A549 (cell line): ENCODE results near the gene SLC45A1. TPM values are rescaled to one million over a fixed set of nuclear protein-coding genes. Genes with fewer than 3 reads are reported as not detected.

Source experiments
- ATAC-seq, 2 experiments: fragments of 200-7000 bp in 1 of 2; fragments of >200 bp in 1 of 2; cut with Nextera tagmentation in 1 of 2; cut with Tn5 transposase in 1 of 2; 3 replicates each; pipeline versions ENCODE4 v1.8.0 to v1.9.1; 2018 to 2020; ENCODE audit warnings: mild to moderate bottlenecking in 1 of 2, moderate library complexity in 1 of 2
- CTCF ChIA-PET: fragments of 300-600 bp; sonication (Branson Sonifier 250); formaldehyde crosslinking; extraction: SDS; loops from one replicate; lab custom pipeline; 2021; ENCODE audit warnings: antibody characterized with exemption, inconsistent platforms; lab: Yijun Ruan, JAX
- POLR2A ChIA-PET: fragments of 350-600 bp; formaldehyde crosslinking; extraction: SDS; loops from one replicate; lab custom pipeline; 2021; ENCODE audit warnings: antibody characterized with exemption, inconsistent platforms; lab: Yijun Ruan, JAX
- DNase-seq, 2 experiments: peaks; one replicate each; pipeline versions ENCODE4 v3.0.0 to v3.0.0-alpha.2; 2011 to 2016; ENCODE audit warnings: low read depth in 1 of 2, low spot score in 1 of 2
- FAIRE-seq: peaks from 2 replicates; lab custom pipeline; 2011; peaks lifted over from hg19 to GRCh38; lab: Jason Lieb, UNC
- H3K27ac ChIP-seq, 2 experiments: fragments of >200 bp; sonication (Bioruptor Twin); formaldehyde crosslinking; 3 replicates each; pipeline ENCODE4 v1.5.1; 2016 to 2017
- H3K4me1 ChIP-seq: fragments of >200 bp; sonication (Bioruptor Twin); formaldehyde crosslinking; 3 replicates; pipeline ENCODE4 v1.6.1; 2016
- H3K4me2 ChIP-seq: fragments of >200 bp; sonication (Bioruptor Twin); formaldehyde crosslinking; 3 replicates; pipeline ENCODE4 v1.6.1; 2016
- H3K4me3 ChIP-seq: fragments of >200 bp; sonication (Bioruptor Twin); formaldehyde crosslinking; 3 replicates; pipeline ENCODE4 v1.5.1; 2016
- H3K9me3 ChIP-seq: fragments of >200 bp; sonication (Bioruptor Twin); formaldehyde crosslinking; 3 replicates; pipeline ENCODE4 v1.6.1; 2016
- BHLHE40 ChIP-seq: IDR thresholded peaks from 2 replicates; pipeline ENCODE4 v1.6.1; 2012; ENCODE audit warnings: low read depth, low read length, inconsistent platforms
- CBX2 ChIP-seq: fragments of 200-600 bp; sonication (generic); IDR thresholded peaks from 2 replicates; pipeline ENCODE4 v1.6.1; 2016; ENCODE audit warnings: low read depth, mild to moderate bottlenecking, borderline replicate concordance
- CEBPB ChIP-seq, 2 experiments: fragments of >200 bp in 1 of 2; sonication (Bioruptor Twin) in 1 of 2; formaldehyde crosslinking in 1 of 2; IDR thresholded peaks; 2 replicates each; pipeline ENCODE4 v1.6.1; 2012 to 2016
- CHD2 ChIP-seq: fragments of 150-350 bp; IDR thresholded peaks from 2 replicates; pipeline ENCODE4 v1.6.1; 2014; ENCODE audit warnings: low read length; ENCODE audit not compliant: partially characterized antibody
- EHMT2 ChIP-seq: fragments of 200-600 bp; sonication (generic); IDR thresholded peaks from 2 replicates; pipeline ENCODE4 v1.6.1; 2016; ENCODE audit warnings: antibody characterized with exemption, low read depth, mild to moderate bottlenecking, moderate library complexity
- ESRRA ChIP-seq: fragments of 150-350 bp; IDR thresholded peaks from 2 replicates; pipeline ENCODE4 v1.6.1; 2014; ENCODE audit warnings: mild to moderate bottlenecking, low read length, borderline replicate concordance
- FOSB ChIP-seq: fragments of 250-450 bp; sonication (Bioruptor Pico); IDR thresholded peaks from 2 replicates; pipeline ENCODE4 v1.5.0; 2020; ENCODE audit warnings: mild to moderate bottlenecking, moderate library complexity
- HDAC2 ChIP-seq: fragments of 200-600 bp; sonication (generic); IDR thresholded peaks from 2 replicates; pipeline ENCODE4 v1.6.1; 2016
- HOXB5 ChIP-seq: fragments of 250-450 bp; sonication (Bioruptor Pico); IDR thresholded peaks from 2 replicates; pipeline ENCODE4 v1.5.0; 2020; ENCODE audit warnings: mild to moderate bottlenecking, moderate library complexity
- JUN ChIP-seq, 2 experiments: fragments of >200 bp; sonication (Bioruptor Twin); formaldehyde crosslinking; IDR thresholded peaks; 2 replicates in 1 of 2; 3 replicates in 1 of 2; pipeline ENCODE4 v1.6.1; 2016 to 2017
- KDM1A ChIP-seq: fragments of 200-600 bp; sonication (generic); IDR thresholded peaks from 2 replicates; pipeline ENCODE4 v1.6.1; 2016; ENCODE audit warnings: low read depth, mild to moderate bottlenecking
- NR3C1 ChIP-seq: fragments of >200 bp; sonication (Bioruptor Twin); formaldehyde crosslinking; IDR thresholded peaks from 3 replicates; pipeline ENCODE4 v1.6.1; 2017
- PHF8 ChIP-seq: fragments of 200-600 bp; sonication (generic); IDR thresholded peaks from 2 replicates; pipeline ENCODE4 v1.6.1; 2016; ENCODE audit warnings: low read depth, mild to moderate bottlenecking, antibody characterized with exemption, moderate library complexity, borderline replicate concordance
- POLR2AphosphoS2 ChIP-seq: conservative IDR thresholded peaks from 2 replicates; pipeline ENCODE4 v1.6.1; 2012; ENCODE audit warnings: low read length, improper control_type of control experiment, inconsistent platforms
- RARB ChIP-seq: fragments of 250-450 bp; sonication (Bioruptor Pico); IDR thresholded peaks from 2 replicates; pipeline ENCODE4 v1.8.0; 2021; ENCODE audit warnings: mild to moderate bottlenecking, moderate library complexity
- RCOR1 ChIP-seq: fragments of 150-350 bp; IDR thresholded peaks from 2 replicates; pipeline ENCODE4 v1.6.1; 2014; ENCODE audit warnings: antibody characterized with exemption, low read length, low read depth
- RFX5 ChIP-seq: fragments of 450-650 bp; IDR thresholded peaks from 2 replicates; pipeline ENCODE4 v1.7.1; 2014; ENCODE audit warnings: antibody characterized with exemption, mild to moderate bottlenecking, moderate library complexity
- RNF2 ChIP-seq: fragments of 200-600 bp; sonication (generic); IDR thresholded peaks from 2 replicates; pipeline ENCODE4 v1.6.1; 2016; ENCODE audit warnings: low read depth, mild to moderate bottlenecking, antibody characterized with exemption, moderate library complexity, borderline replicate concordance
- TFCP2L1 ChIP-seq: fragments of 250-450 bp; sonication (Bioruptor Pico); IDR thresholded peaks from 2 replicates; pipeline ENCODE4 v1.5.0; 2021; ENCODE audit warnings: mild to moderate bottlenecking
- ZFP36 ChIP-seq: fragments of 450-650 bp; IDR thresholded peaks from 2 replicates; pipeline ENCODE4 v1.6.1; 2014; ENCODE audit warnings: borderline replicate concordance; ENCODE audit not compliant: partially characterized antibody
- ZNF302 ChIP-seq: fragments of 250-450 bp; sonication (Bioruptor Pico); IDR thresholded peaks from 2 replicates; pipeline ENCODE4 v1.9.0; 2021; ENCODE audit warnings: inconsistent platforms, mild to moderate bottlenecking, moderate library complexity
- WGBS: methylation state at CpG from one replicate; pipeline ENCODE4 v1.1.6; 2017; ENCODE audit errors: missing lambda C conversion rate; 5-methylcytosine and 5-hydroxymethylcytosine counted together
- polyA plus RNA-seq, 4 experiments: library from polyadenylated mRNA; depleted of rRNA in 3 of 4; stranded (reverse); fragments of >200 nt; fragmentation: RNase III in 1 of 4; extraction: RNeasy Plus Mini Kit Qiagen cat#74134 plus additional on column Dnase treatment in 1 of 4; gene quantifications; 2 replicates in 3 of 4; 3 replicates in 1 of 4; pipeline ENCODE4 v1.2.3, GENCODE V29; 2011 to 2017
- TF ChIP-seq, protein P1 (sequence below): fragments of >200 bp; sonication (Bioruptor Twin); formaldehyde crosslinking; IDR thresholded peaks from 3 replicates; pipeline ENCODE4 v1.5.1; 2016
- TF ChIP-seq, protein P2 (sequence below): fragments of 450-650 bp; IDR thresholded peaks from 2 replicates; pipeline ENCODE4 v1.6.1; 2014; ENCODE audit warnings: antibody characterized with exemption
- TF ChIP-seq, protein P3 (sequence below): fragments of 200-600 bp; sonication (generic); IDR thresholded peaks from 2 replicates; pipeline ENCODE4 v1.6.1; 2016; ENCODE audit warnings: antibody characterized with exemption, mild to moderate bottlenecking, moderate library complexity

Gene SLC45A1
- polyA plus RNA-seq, 2 of the 4 experiments (the other 2 are of a cell fraction): 1.6 to 1.8 TPM

DNA sequence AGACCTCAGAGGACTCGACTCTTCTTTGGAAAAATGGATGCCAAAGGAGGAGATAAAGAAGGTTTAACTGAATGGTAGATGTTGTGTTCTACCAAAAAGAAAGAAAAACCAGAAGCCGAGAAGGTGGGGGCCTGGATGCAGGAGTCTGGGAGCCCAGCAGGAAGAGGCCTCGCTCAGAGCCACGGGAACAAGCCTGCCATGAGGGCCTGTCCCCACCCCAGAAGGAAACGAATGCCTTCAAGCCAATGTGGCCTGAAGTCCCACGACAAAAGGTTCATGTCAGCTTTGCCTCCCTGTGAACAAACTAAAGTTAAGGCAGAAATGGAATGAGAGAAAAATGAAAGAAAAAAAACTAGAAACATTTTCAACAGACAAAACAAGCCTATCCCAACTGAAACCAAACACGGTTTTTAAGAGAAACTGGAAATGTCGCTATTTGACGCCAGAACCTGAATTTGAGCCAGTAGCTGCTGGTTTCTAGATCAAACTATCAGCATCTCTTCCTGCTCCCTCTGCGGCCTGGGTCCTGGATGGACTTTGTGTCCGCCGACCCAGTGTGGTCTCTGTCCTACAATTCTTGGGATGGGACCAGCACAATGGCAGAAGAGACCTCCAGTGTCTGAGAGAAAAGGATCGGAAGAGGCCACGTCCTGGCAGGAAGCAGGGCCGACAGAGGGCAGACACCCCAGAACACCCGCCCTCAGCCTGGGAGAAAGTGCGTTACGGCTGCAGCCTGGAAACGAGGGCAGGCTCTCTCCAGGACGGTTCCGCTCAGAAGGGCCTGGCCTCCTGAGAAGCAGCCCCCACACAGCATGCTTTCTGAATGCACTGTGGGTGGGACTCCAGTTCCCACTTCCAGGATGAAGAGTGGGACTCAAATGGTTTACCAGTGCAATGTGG is 35.2 kb downstream of the SLC45A1 start:
- H3K27ac ChIP-seq: no peak overlapping the region
- POLR2A ChIA-PET: no interaction called here
- H3K4me3 ChIP-seq: no peak overlapping the region
- H3K4me2 ChIP-seq: no peak overlapping the region
- peaks cover 9% of the 10 kb centered on the region; the same call in 2 of the 3 replicates for H3K4me1 ChIP-seq
- DNase-seq (no peak), ATAC-seq (no peak), FAIRE-seq (no peak)
- 89% methylated on average over 21 of the region's 21 CpGs for WGBS
- TF ChIP-seq RCOR1 (no peak), CHD2 (no peak), RARB (no peak), NR3C1 (no peak), EHMT2 (no peak)
- TF ChIP-seq, protein P1, sequence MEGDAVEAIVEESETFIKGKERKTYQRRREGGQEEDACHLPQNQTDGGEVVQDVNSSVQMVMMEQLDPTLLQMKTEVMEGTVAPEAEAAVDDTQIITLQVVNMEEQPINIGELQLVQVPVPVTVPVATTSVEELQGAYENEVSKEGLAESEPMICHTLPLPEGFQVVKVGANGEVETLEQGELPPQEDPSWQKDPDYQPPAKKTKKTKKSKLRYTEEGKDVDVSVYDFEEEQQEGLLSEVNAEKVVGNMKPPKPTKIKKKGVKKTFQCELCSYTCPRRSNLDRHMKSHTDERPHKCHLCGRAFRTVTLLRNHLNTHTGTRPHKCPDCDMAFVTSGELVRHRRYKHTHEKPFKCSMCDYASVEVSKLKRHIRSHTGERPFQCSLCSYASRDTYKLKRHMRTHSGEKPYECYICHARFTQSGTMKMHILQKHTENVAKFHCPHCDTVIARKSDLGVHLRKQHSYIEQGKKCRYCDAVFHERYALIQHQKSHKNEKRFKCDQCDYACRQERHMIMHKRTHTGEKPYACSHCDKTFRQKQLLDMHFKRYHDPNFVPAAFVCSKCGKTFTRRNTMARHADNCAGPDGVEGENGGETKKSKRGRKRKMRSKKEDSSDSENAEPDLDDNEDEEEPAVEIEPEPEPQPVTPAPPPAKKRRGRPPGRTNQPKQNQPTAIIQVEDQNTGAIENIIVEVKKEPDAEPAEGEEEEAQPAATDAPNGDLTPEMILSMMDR: no peak
- TF ChIP-seq, protein P2, sequence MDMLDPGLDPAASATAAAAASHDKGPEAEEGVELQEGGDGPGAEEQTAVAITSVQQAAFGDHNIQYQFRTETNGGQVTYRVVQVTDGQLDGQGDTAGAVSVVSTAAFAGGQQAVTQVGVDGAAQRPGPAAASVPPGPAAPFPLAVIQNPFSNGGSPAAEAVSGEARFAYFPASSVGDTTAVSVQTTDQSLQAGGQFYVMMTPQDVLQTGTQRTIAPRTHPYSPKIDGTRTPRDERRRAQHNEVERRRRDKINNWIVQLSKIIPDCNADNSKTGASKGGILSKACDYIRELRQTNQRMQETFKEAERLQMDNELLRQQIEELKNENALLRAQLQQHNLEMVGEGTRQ: no peak
- no peaks in the 10 kb centered on the region for H3K9me3 ChIP-seq
- CTCF ChIA-PET: interaction anchor here (0.7 to 7.8 kb wide), 7 partner anchors 11 to 371 kb away, joined by 3 to 75 read pairs (median 11); no protein-coding TSS in a partner anchor

DNA sequence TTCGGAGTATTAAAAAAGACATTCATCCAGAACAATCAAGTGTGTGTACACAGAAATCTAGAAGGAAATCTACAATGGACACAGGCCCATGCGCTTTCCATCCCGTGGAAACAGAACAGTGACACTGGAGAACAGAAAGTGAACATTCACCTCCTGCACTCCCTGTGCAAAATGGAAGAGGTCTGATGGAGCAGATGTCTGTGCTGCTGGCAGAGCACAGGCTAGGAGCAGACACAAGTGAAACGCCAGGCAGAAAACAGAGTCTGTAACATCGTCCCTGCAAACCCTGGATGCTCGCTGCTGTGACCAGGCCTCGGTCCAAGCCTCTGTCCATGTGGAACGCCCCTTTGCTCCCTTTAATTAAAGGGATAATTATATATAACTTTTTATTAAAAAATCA is 36.1 kb downstream of the SLC45A1 start:
- no peak overlapping the region for H3K4me2 ChIP-seq
- no peak for FAIRE-seq
- no peaks in the 10 kb centered on the region for H3K9me3 ChIP-seq
- no peak for TF ChIP-seq POLR2AphosphoS2
- TF ChIP-seq PHF8: no peak
- TF ChIP-seq HOXB5 (CRISPR knock-in tag): no peak
- no peak for TF ChIP-seq FOSB (CRISPR knock-in tag)
- no peak for TF ChIP-seq CBX2
- no peak for TF ChIP-seq ESRRA
- TF ChIP-seq KDM1A: no peak
- no peak for TF ChIP-seq TFCP2L1
- no peak for TF ChIP-seq RFX5
- TF ChIP-seq ZNF302 (CRISPR knock-in tag): no peak
- H3K27ac ChIP-seq: no peak overlapping the region
- DNase-seq: no peak
- no peak overlapping the region for H3K4me3 ChIP-seq
- WGBS: 88% methylated on average over 8 of the region's 8 CpGs
- ATAC-seq: no peak
- ChIA-PET CTCF (interaction anchor here (1.2 kb wide), 1 partner anchor 20 kb away, joined by 3 read pairs; no protein-coding TSS in a partner anchor), POLR2A (no interaction called here)
- H3K4me1 ChIP-seq: no peaks in the 10 kb centered on the region; the same call in 2 of the 3 replicates

DNA sequence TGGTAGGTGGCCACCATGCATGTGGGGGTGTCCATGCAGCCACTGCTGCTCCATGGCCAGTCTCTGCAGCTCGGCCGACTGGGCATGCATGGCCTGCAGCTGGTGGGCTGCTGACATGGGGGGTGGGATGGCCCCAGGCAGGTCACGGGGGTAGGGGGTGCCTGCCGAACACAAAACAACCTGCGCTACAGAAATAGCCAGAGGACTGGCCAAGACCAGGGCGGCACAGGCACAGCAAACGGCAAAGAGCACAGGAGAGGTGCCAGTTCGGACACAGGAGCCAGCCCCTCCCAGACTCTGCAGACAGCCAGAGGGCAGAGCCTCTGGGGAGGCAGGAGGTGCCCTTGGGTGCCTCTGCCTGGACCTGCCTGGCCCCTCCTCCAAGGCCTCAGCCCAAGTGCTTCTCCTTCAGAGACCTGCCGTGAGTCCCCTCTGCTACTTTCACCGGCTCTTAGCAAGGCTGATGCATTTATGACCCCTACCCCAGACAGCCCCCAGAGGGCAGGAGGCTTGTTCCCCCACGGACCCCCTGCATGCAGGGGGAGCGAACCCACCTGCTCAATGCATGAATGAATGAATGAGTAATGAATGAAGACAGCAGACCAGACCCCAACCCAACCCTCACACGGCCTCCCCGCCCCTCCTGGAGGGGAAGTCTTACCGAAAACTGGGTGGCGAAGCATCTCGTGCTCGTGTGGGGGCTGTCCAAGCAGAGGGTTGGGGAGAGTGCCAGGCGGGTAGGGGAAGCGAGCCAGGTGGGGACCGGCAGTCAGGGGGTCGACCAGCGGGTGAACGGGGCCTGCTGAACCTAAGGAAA is 37.7 kb downstream of the SLC45A1 start:
- Histone ChIP-seq H3K4me3 (no peak overlapping the region), H3K27ac (no peak overlapping the region), H3K4me2 (no peak overlapping the region), H3K9me3 (no peaks in the 10 kb centered on the region), H3K4me1 (no peaks in the 10 kb centered on the region)
- no peak for FAIRE-seq
- no peak for DNase-seq
- ATAC-seq: no peak
- POLR2A ChIA-PET: no interaction called here
- 76% methylated on average over 11 of the region's 24 CpGs for WGBS
- CTCF ChIA-PET: interaction anchor here (1.1 kb wide), 1 partner anchor 12 kb away, joined by 3 read pairs; no protein-coding TSS in a partner anchor
- TF ChIP-seq, protein P3, sequence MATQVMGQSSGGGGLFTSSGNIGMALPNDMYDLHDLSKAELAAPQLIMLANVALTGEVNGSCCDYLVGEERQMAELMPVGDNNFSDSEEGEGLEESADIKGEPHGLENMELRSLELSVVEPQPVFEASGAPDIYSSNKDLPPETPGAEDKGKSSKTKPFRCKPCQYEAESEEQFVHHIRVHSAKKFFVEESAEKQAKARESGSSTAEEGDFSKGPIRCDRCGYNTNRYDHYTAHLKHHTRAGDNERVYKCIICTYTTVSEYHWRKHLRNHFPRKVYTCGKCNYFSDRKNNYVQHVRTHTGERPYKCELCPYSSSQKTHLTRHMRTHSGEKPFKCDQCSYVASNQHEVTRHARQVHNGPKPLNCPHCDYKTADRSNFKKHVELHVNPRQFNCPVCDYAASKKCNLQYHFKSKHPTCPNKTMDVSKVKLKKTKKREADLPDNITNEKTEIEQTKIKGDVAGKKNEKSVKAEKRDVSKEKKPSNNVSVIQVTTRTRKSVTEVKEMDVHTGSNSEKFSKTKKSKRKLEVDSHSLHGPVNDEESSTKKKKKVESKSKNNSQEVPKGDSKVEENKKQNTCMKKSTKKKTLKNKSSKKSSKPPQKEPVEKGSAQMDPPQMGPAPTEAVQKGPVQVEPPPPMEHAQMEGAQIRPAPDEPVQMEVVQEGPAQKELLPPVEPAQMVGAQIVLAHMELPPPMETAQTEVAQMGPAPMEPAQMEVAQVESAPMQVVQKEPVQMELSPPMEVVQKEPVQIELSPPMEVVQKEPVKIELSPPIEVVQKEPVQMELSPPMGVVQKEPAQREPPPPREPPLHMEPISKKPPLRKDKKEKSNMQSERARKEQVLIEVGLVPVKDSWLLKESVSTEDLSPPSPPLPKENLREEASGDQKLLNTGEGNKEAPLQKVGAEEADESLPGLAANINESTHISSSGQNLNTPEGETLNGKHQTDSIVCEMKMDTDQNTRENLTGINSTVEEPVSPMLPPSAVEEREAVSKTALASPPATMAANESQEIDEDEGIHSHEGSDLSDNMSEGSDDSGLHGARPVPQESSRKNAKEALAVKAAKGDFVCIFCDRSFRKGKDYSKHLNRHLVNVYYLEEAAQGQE: no peak
- TF ChIP-seq CBX2 (no peak), ZNF302 (CRISPR knock-in tag) (no peak), CEBPB (IDR thresholded peaks at IDR 0.05) (no peak), BHLHE40 (no peak), ZFP36 (no peak), EHMT2 (no peak), NR3C1 (no peak), JUN (IDR thresholded peaks at IDR 0.05) (no peak), RNF2 (no peak), TFCP2L1 (no peak), HDAC2 (no peak)
- TF ChIP-seq, protein P2: no peak
